NCI-H1092 treated with DMSO at 0.1 percent for 48 hours (cell line): ENCODE measurements around the gene WDR33.

ENCODE experiments used
- DNase-seq: peaks from one replicate; lab custom pipeline; 2025; lab: John Stamatoyannopoulos, UW

Gene WDR33

GRCh38 chr2:127672341-127673224 lies 138.4 kb downstream of the WDR33 start:
- no peak for DNase-seq

GRCh38 chr2:127671557-127672302 lies 139.2 kb downstream of the WDR33 start:
- DNase-seq = no peak

- no peak for DNase-seq
These were observed 140.0 kb downstream of the WDR33 start for GRCh38 chr2:127670957-127671290.

- no peak for DNase-seq
These were observed 140.7 kb downstream of the WDR33 start for GRCh38 chr2:127670055-127670956.

- no peak for DNase-seq
These were observed 141.9 kb downstream of the WDR33 start for GRCh38 chr2:127669056-127669455.

GRCh38 chr2:127665267-127665893 lies 145.6 kb downstream of the WDR33 start:
- DNase-seq = no peak

GRCh38 chr2:127664895-127665225 lies 146.1 kb downstream of the WDR33 start:
- DNase-seq = no peak

- DNase-seq = no peak
These were observed 146.7 kb downstream of the WDR33 start for GRCh38 chr2:127664065-127664894.

- no peak for DNase-seq
These were observed 147.4 kb downstream of the WDR33 start for GRCh38 chr2:127663566-127664064.

- DNase-seq = no peak
These were observed 147.9 kb downstream of the WDR33 start for GRCh38 chr2:127662937-127663565.

- no peak for DNase-seq
These were observed 148.9 kb downstream of the WDR33 start for GRCh38 chr2:127661949-127662510.

- DNase-seq = no peak
These were observed 149.8 kb downstream of the WDR33 start for GRCh38 chr2:127661072-127661649.

- no peak for DNase-seq
These were observed 150.7 kb downstream of the WDR33 start for GRCh38 chr2:127660291-127660578.

- no peak for DNase-seq
These were observed 151.3 kb downstream of the WDR33 start for GRCh38 chr2:127659408-127660290.

- no peak for DNase-seq
These were observed 152.1 kb downstream of the WDR33 start for GRCh38 chr2:127658641-127659407.

GRCh38 chr2:127658146-127658545 lies 152.8 kb downstream of the WDR33 start:
- DNase-seq = no peak

GRCh38 chr2:127657232-127657595 lies 153.8 kb downstream of the WDR33 start:
- no peak for DNase-seq

GRCh38 chr2:127656569-127657231 lies 154.3 kb downstream of the WDR33 start:
- DNase-seq = no peak
